Measurements from ENCODE around the gene WDR86.

The WDR86 gene

DNA sequence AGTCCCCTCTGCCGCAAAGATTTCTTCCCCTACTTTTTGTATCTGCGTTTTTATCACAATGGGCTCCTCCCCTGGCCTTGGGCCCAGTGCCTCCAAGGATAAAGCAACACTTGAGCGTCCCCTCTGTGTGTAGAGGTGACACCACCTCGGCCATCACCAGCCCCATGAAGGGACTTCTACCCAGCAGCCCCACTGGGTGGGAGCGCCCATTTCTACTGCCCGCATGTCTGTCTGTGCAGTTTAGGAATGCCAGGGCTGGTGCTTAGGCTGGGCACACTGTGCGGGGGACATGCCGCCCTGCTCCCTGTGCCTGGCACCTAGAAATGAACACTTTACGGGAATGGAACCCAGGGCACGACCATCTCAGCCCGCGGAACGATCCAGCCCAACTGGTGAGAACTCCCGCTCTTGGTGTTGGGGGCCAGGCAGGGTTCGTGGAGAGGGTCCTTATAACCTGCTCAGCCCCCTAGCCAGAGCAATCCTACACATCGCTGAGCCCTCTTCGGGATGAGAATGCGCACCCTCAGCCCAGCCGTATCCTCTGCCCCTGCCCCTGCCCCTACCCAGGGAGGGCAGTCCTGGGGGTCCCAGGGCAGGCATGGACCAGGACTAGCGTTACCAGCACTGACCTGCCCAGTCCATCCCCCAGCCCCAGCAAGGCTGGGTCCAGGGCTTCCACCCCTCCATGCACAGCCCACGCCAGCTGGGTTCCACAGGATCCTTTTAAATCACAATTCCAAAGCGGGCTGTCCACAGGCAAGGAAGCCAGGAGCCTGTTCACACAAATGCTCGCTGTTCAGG, 17.3 kb upstream of the WDR86 start:
- TF ChIP-seq, protein P1, sequence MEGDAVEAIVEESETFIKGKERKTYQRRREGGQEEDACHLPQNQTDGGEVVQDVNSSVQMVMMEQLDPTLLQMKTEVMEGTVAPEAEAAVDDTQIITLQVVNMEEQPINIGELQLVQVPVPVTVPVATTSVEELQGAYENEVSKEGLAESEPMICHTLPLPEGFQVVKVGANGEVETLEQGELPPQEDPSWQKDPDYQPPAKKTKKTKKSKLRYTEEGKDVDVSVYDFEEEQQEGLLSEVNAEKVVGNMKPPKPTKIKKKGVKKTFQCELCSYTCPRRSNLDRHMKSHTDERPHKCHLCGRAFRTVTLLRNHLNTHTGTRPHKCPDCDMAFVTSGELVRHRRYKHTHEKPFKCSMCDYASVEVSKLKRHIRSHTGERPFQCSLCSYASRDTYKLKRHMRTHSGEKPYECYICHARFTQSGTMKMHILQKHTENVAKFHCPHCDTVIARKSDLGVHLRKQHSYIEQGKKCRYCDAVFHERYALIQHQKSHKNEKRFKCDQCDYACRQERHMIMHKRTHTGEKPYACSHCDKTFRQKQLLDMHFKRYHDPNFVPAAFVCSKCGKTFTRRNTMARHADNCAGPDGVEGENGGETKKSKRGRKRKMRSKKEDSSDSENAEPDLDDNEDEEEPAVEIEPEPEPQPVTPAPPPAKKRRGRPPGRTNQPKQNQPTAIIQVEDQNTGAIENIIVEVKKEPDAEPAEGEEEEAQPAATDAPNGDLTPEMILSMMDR (IDR thresholded peaks at IDR 0.05; ENCODE audit: borderline replicate concordance, insufficient read depth, low read depth, low read length) = no peak
- no peak overlapping the region for H3K4me3 ChIP-seq (ENCODE audit: low read depth, low read length)

DNA sequence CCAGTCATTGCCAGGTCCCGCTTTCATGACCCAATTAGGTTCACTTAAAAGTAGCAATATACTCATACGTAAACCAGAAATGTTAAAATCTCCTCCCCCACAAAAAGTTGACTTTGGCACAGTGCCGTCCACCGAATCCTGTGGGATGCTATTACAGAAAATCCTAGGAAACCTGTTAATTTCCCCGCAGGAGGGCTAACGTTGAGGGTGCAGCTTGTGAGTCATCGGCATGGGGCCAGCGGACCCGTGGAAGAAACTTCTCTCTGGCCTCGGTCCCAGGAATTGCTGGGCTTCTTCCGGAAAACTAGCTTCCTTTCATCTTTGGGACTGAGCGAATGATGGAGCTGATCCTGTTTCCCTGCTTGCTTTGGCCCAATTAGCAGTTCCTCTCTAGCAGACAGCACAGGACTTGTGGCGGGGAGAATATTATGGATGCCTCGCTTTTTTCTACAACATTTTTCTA, 16.6 kb upstream of the WDR86 start:
- TF ChIP-seq, protein P1 (IDR thresholded peaks at IDR 0.05; ENCODE audit: borderline replicate concordance, insufficient read depth, low read depth, low read length) = no peak
- H3K4me3 ChIP-seq (ENCODE audit: low read depth, low read length) = no peak overlapping the region

DNA sequence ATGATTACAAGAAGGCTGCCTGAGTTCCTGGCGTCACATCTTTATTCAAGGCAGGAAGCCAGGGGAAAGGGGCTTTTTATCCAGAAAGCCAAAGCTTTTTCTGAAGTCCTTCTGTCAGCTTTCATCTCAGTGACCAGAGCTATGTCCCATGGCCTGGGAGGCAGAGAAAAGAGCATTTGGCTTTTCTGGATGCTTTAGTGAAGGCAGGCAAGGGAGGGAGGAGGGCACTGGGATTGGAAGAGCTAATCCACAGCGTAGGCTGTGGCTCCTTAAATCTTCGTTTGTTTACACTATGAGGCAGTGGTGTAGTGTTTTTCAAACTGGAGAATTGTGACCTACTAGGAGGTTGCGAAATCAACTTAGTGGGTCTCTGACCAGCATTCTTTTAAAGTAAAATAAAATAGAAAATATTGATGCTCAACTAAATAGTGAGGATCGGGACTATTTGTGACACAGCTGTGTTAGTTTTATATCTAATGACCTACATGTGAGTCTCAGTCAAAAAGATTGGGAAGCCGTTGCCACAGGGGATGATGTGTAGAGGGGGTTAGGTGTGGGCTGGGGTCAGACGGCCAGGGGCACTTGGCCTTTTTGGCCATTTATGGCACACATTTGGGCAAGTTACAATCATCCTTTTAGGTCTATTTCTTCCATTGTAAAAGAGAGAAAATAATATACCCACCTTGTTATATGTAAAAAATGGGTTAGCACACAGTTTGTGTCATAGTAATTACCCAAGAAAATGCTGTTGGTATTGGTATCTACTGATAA, 16.0 kb upstream of the WDR86 start:
- no peak overlapping the region for H3K4me3 ChIP-seq (ENCODE audit: low read depth, low read length)
- TF ChIP-seq, protein P1 (IDR thresholded peaks at IDR 0.05; ENCODE audit: borderline replicate concordance, insufficient read depth, low read depth, low read length) = no peak

DNA sequence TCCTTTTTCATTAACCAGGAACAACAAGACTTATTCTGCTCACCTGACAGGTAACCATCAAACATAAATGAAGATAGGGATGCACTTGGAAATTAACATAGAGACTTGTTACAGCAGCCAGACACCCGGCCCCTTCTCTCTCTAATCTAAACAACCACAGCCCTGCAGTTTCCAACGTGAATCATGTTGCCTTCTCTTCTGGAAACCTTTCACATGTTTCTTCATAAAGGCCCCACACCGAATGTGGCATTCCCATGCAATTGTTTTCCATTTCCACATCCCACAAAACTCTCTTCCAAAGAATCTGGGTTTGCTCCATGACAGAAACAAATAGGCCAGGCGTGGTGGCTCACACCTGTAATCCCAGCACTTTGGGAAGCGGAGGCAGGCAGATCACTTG, 15.0 kb upstream of the WDR86 start:
- H3K4me3 ChIP-seq (ENCODE audit: low read depth, low read length) = no peak overlapping the region
- TF ChIP-seq, protein P1 (IDR thresholded peaks at IDR 0.05; ENCODE audit: borderline replicate concordance, insufficient read depth, low read depth, low read length) = no peak

DNA sequence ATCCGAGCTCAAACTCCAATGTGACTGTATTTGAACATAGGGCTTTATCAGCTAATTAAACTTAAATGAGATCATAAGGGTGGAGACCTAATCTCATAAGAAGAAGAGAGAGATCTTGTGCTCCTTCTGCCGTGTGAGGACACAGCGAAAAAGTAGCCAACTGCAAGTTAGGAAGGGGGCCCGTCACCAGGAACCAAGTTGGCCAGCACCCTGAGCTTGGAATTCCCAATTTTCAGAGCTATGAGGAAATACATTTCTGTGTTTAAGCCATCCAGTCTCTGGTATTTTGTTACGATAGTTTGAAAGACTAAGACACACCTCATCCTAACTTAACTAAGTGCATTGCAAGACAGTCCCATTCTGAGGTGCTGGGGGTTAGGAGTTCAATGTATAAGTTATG, 14.1 kb upstream of the WDR86 start:
- H3K4me3 ChIP-seq (ENCODE audit: low read depth, low read length) = no peak overlapping the region
- TF ChIP-seq, protein P1 (IDR thresholded peaks at IDR 0.05; ENCODE audit: borderline replicate concordance, insufficient read depth, low read depth, low read length) = no peak

DNA sequence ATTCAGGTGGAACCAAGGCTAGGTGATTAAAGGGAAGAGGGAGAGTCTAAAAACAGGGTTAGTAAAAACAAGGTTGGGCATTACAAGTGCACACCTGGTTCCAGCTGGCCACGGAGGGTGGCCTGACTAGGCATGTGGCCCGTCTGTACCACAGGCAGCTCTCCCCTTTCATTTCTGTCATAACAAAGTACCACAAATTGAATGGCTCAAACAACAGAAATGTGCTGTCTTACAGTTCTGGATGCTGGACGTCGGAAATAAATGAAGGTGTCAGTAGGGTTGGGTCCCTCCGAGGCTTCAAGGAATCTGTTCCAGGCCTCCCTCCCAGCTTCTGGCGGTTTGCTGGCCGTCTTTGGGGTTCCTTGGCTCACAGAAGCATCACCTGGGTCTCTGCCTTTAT, 13.4 kb upstream of the WDR86 start:
- TF ChIP-seq, protein P1 (IDR thresholded peaks at IDR 0.05; ENCODE audit: borderline replicate concordance, insufficient read depth, low read depth, low read length) = no peak
- H3K4me3 ChIP-seq (ENCODE audit: low read depth, low read length) = no peak overlapping the region
